LNCaP clone FGC (cell line): ENCODE results near the gene BOD1L2.

Experiments used
- DNase-seq: peaks from one replicate; pipeline ENCODE4 v3.0.0-alpha.2; 2011; ENCODE audit warnings: low read depth
- H3K4me3 ChIP-seq: 2 replicates; pipeline ENCODE4 v1.5.1; 2011; ENCODE audit warnings: mild to moderate bottlenecking, low read depth, low read length, control low read depth
- CTCF ChIP-seq: IDR thresholded peaks from 2 replicates; pipeline ENCODE4 v1.5.1; 2012; ENCODE audit warnings: mild to moderate bottlenecking; ENCODE audit not compliant: control insufficient read depth, insufficient read depth; ENCODE audit errors: extremely low read depth

BOD1L2 gene

DNA sequence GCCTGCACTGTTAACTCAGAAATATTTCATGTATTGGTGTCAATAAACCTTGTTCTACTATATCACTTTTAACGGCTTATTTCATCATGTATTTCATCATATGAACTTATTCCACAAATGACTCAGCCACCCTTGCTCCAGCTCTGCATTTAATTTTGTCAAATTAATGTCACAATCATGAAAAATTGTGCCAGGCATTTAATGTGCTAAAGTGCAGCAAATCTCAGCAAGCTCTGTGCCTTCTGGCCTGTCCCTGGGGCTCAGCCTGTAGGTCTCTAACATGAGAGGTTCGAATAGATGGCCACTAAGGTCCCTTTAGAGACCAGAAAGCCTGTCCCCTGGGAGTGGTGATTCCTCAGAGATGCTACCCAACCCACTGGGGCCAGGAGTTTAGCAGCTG, 28.6 kb downstream of the BOD1L2 start:
- no peak for TF ChIP-seq CTCF
- DNase-seq, result no peak
- H3K4me3 ChIP-seq, result no peak overlapping the region

DNA sequence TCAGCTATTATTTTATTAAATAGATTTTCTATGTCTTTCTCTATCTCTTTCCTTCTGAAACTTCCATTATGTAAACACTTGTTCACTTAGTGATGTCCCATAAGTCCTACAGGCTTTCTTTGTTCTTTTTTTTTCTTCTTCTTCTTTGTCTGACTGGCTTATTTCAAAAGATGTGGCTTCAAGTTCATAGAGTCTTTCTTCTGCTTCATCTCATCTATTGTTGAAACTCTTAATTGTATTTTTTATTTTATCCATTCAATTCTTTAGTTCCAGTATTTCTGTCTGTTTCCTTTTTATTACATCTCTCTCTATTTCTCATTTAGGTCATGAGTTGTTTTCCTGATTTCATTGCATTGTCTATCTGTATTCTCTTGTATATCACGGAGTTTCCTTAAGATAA, 38.5 kb downstream of the BOD1L2 start:
- no peak overlapping the region for H3K4me3 ChIP-seq
- DNase-seq, result no peak
- no peak for TF ChIP-seq CTCF

DNA sequence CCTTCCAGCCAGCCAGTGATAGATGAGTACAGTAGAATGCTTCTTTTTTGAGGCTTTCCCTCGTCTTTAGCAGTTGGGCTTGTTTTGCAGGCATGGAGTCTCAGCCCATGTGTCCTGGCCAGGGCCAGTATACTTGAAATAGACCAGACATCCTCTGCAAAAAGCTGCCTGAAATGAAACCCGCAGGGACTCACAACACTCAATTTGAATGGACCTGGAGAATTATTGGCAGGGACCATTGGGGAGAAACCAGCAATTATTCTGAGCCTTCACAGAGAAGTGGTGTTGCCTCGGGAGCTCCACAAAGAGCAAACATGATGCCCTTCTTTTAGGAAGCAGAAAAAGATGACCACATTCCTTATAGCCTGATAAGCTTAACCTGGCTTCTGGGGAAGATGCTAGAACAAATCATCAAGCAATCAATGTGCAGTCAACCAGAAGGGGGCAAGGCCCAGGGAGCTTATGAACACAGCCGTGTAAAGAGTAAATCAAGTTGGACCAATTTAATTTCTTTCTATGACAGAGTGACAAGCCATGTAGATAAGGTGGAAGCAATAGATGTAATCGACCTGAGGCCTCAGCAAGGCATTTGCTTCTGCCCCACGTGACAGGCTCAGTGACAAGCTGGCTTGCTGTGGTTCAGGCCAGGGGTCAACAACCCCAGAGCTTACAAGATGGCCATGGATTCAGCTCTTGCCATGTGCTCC, 42.1 kb downstream of the BOD1L2 start:
- no peak overlapping the region for H3K4me3 ChIP-seq
- TF ChIP-seq CTCF, result no peak

DNA sequence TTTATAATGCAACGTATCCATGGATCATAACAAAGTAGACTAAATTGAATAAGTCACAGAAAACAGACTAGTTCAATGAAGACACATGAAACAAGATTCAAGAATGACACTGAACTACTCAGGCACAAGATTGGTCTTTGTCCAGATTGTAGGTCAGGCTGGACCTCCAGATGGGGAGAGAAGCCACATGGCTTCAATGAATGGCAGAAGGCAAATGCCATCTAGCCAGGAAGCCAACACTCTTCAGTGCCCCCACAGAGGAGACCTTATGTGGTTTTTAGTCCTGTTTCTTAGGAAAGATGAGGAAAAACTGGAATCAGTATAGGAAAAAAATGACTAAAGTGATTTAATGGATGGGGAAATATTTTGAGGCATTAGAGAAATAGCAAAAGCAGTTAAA, 43.1 kb downstream of the BOD1L2 start:
- DNase-seq, result no peak
- TF ChIP-seq CTCF, result no peak
- H3K4me3 ChIP-seq, result no peak overlapping the region

More for the DNA sequence above, 42.1 kb downstream of the BOD1L2 start:
- no peak for DNase-seq

- no peak for TF ChIP-seq CTCF
- no peak for DNase-seq
These were observed 47.2 kb downstream of the BOD1L2 start for GRCh38 chr18:57194070-57194469.

GRCh38 chr18:57194622-57195021, 47.7 kb downstream of the BOD1L2 start:
- TF ChIP-seq CTCF, result no peak
- H3K4me3 ChIP-seq, result no peak overlapping the region
- DNase-seq, result peak; percentile 3

More at GRCh38 chr18:57194070-57194469, 47.2 kb downstream of the BOD1L2 start:
- no peak overlapping the region for H3K4me3 ChIP-seq

GRCh38 chr18:57195341-57195740, 48.5 kb downstream of the BOD1L2 start:
- no peak for DNase-seq
- no peak for TF ChIP-seq CTCF
- no peak overlapping the region for H3K4me3 ChIP-seq
